Measurements from ENCODE around the gene SVEP1. TPM values are rescaled to one million over a fixed set of nuclear protein-coding genes. Genes with fewer than 3 reads are reported as not detected.

Gene SVEP1
- polyA plus RNA-seq, 1 donor (not counting 4 experiments of a cell fraction or from before 2014, with no cell fraction given), result 0.14 TPM

DNA sequence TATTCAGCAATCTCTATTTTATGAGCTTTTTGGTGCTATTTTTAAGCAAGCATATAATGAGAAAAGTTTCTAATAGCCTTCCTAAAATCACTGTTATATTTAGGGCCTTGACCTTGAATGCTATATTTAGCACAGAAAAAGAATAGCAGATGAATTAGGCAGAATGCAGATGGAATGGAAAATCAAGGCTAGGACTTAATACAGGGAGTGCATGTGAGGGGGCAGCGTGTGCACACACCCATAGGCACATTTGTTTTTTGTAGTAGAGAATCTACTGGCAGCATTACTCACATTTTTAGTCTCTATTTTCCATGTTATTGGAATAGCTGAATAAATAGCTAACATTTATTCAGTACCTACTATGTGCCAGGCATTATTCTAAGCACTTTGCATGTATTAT lies 79.9 kb downstream of the SVEP1 start:
- Histone ChIP-seq H3K36me3 (ENCODE audit: control insufficient read depth in 2 of 2, extremely low read depth in 1 of 2, insufficient read depth in 2 of 2, low read length in 2 of 2) (no peaks in the 10 kb centered on the region), H4K20me1 (ENCODE audit: control insufficient read depth, extremely low read depth, insufficient read depth, low read length) (no peaks in the 10 kb centered on the region), H3K4me3 (ENCODE audit: control insufficient read depth in 2 of 3, extremely low read depth in 1 of 3, insufficient read depth in 2 of 3, low read depth in 1 of 3, low read length in 3 of 3) (no peak overlapping the region), H3K27me3 (ENCODE audit: control insufficient read depth, extremely low read depth, insufficient read depth, low read length) (no peaks in the 10 kb centered on the region), H3K4me1 (ENCODE audit: control insufficient read depth, extremely low read depth, insufficient read depth, low read length) (no peaks in the 10 kb centered on the region), H3K9me3 (ENCODE audit: control insufficient read depth, low read depth, low read length) (no peaks in the 10 kb centered on the region), H3K27ac (ENCODE audit: control insufficient read depth, insufficient read depth, low read length) (no peak overlapping the region), H3K9me1 (ENCODE audit: control insufficient read depth, extremely low read depth, insufficient read depth, low read length) (no peaks in the 10 kb centered on the region), H3K79me2 (ENCODE audit: control insufficient read depth, insufficient read depth, low read length) (no peaks in the 10 kb centered on the region), H3K9ac (ENCODE audit: control insufficient read depth, extremely low read depth, insufficient read depth, low read length) (no peak overlapping the region), H2AFZ (ENCODE audit: control insufficient read depth, low read length) (no peak overlapping the region), H3K4me2 (ENCODE audit: control insufficient read depth, extremely low read depth, insufficient read depth, low read depth, low read length) (no peak overlapping the region)
- FAIRE-seq (no peak), DNase-seq (ENCODE audit: low read depth, low spot score) (no peak)
- dilution Hi-C loops (cut with MboI; ENCODE audit: extremely low pct_ligation_motif_present, low sequenced_read_pairs), result no loop called here
- no peak for TF ChIP-seq EZH2 (IDR thresholded peaks at IDR 0.05; ENCODE audit: low read length)
- TF ChIP-seq, protein P1, sequence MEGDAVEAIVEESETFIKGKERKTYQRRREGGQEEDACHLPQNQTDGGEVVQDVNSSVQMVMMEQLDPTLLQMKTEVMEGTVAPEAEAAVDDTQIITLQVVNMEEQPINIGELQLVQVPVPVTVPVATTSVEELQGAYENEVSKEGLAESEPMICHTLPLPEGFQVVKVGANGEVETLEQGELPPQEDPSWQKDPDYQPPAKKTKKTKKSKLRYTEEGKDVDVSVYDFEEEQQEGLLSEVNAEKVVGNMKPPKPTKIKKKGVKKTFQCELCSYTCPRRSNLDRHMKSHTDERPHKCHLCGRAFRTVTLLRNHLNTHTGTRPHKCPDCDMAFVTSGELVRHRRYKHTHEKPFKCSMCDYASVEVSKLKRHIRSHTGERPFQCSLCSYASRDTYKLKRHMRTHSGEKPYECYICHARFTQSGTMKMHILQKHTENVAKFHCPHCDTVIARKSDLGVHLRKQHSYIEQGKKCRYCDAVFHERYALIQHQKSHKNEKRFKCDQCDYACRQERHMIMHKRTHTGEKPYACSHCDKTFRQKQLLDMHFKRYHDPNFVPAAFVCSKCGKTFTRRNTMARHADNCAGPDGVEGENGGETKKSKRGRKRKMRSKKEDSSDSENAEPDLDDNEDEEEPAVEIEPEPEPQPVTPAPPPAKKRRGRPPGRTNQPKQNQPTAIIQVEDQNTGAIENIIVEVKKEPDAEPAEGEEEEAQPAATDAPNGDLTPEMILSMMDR (optimal IDR thresholded peaks at IDR 0.05 in 1 of 3, IDR thresholded peaks at IDR 0.05 in 1 of 3, conservative IDR thresholded peaks at IDR 0.05 in 1 of 3; ENCODE audit: extremely low read depth in 1 of 3, insufficient read depth in 2 of 3, low read length in 3 of 3), result no peak

DNA sequence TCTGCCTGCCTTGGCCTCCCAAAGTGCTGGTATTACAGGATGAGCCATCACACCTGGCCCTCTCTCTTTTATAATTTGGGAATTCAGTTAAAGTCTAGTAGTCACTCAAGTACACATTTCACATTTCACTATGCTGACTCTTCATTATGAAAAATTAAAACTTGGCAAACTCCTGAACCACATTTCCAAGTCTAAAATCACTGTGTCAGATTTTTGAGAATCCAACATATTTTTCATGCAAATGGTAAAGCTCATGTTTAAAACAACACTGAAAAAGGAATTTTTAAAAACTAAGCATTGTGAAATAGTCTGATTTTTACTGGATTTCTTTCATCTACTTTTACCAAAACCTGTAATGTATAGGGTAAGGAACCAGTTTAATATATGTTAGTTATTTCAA lies 92.3 kb downstream of the SVEP1 start:
- H2AFZ ChIP-seq (ENCODE audit: control insufficient read depth, low read length), result no peak overlapping the region
- H4K20me1 ChIP-seq (ENCODE audit: control insufficient read depth, extremely low read depth, insufficient read depth, low read length), result no peaks in the 10 kb centered on the region
- H3K36me3 ChIP-seq (ENCODE audit: control insufficient read depth in 2 of 2, extremely low read depth in 1 of 2, insufficient read depth in 2 of 2, low read length in 2 of 2), result no peaks in the 10 kb centered on the region
- H3K4me2 ChIP-seq (ENCODE audit: control insufficient read depth, extremely low read depth, insufficient read depth, low read depth, low read length), result no peak overlapping the region
- H3K9ac ChIP-seq (ENCODE audit: control insufficient read depth, extremely low read depth, insufficient read depth, low read length), result no peak overlapping the region
- no peak overlapping the region for H3K27ac ChIP-seq (ENCODE audit: control insufficient read depth, insufficient read depth, low read length)
- no peaks in the 10 kb centered on the region for H3K4me1 ChIP-seq (ENCODE audit: control insufficient read depth, extremely low read depth, insufficient read depth, low read length)
- dilution Hi-C loops (cut with MboI; ENCODE audit: extremely low pct_ligation_motif_present, low sequenced_read_pairs), result no loop called here
- H3K27me3 ChIP-seq (ENCODE audit: control insufficient read depth, extremely low read depth, insufficient read depth, low read length), result no peaks in the 10 kb centered on the region
- no peaks in the 10 kb centered on the region for H3K9me3 ChIP-seq (ENCODE audit: control insufficient read depth, low read depth, low read length)
- no peak for TF ChIP-seq EZH2 (IDR thresholded peaks at IDR 0.05; ENCODE audit: low read length)
- TF ChIP-seq, protein P1 (optimal IDR thresholded peaks at IDR 0.05 in 1 of 3, IDR thresholded peaks at IDR 0.05 in 1 of 3, conservative IDR thresholded peaks at IDR 0.05 in 1 of 3; ENCODE audit: extremely low read depth in 1 of 3, insufficient read depth in 2 of 3, low read length in 3 of 3), result no peak
- no peak overlapping the region for H3K4me3 ChIP-seq (ENCODE audit: control insufficient read depth in 2 of 3, extremely low read depth in 1 of 3, insufficient read depth in 2 of 3, low read depth in 1 of 3, low read length in 3 of 3)
- DNase-seq (ENCODE audit: low read depth, low spot score) (no peak), FAIRE-seq (no peak)
- no peaks in the 10 kb centered on the region for H3K9me1 ChIP-seq (ENCODE audit: control insufficient read depth, extremely low read depth, insufficient read depth, low read length)
- H3K79me2 ChIP-seq (ENCODE audit: control insufficient read depth, insufficient read depth, low read length), result no peaks in the 10 kb centered on the region

Data from keratinocyte (primary cell).